Spleen (tissue), 7 donors: Measurements from ENCODE around the gene PTCD3.

Experiments used
- POLR2AphosphoS5 ChIP-seq, 3 donors: sonication (generic); formaldehyde crosslinking; IDR thresholded peaks; one replicate each; pipeline ENCODE4 v1.5.1; 2017; ENCODE audit warnings: antibody characterized with exemption in 3 of 3
- TF ChIP-seq, protein P1 (sequence below), 11 experiments: fragments of 200-600 bp in 7 of 11; fragments of 450-650 bp in 4 of 11; sonication (generic) in 4 of 11; IDR thresholded peaks in 8 of 11; conservative IDR thresholded peaks in 3 of 11; 1 replicate in 7 of 11; 2 replicates in 4 of 11; pipeline versions ENCODE4 v1.4.0 to v1.8.0; 2016 to 2021; ENCODE audit warnings: antibody characterized with exemption in 11 of 11, inconsistent platforms in 4 of 11, mild to moderate bottlenecking in 1 of 11
- donor health status: DM: no; HTN: no; CAD: no; lungs with moderate emphysema.
- donor health status: DM: no; HTN: no; CAD: no.
- donor health status: DM: no; HTN: no; CAD: no.

DNA sequence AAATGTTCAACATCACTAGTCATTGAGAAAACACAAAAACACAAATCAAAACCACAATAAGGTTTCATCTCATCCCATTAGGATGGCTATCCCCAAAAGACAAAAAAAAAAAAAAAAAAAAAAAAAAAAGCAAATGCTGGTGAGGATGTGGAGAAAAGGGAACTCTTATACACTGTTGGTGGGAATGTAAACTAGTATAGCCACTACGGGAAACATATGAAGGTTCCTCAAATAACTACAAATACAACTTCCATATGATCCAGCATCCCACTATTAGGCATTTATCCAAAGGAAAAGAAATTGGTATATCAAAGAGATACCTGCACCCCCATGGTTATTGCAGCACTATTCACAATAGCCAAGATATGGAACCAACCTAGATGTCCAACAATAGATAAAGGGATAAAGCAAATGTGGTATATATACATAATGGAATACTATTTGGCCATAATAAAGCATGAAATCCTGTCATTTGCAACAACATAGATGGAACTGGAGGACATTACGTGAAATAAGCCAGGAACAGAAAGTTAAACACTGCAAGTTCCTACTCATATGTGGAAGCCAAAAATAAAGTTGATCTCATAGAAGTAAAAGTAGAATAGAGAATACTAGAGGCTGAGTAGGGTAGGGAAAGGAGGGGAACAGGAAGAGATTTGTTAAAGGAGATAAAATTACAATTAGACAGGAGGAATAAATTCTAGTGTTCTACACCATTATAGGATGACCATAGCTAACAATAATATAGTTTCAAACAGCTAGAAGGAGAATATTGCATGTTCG is 8.7 kb upstream of the PTCD3 start:
- TF ChIP-seq, protein P1, sequence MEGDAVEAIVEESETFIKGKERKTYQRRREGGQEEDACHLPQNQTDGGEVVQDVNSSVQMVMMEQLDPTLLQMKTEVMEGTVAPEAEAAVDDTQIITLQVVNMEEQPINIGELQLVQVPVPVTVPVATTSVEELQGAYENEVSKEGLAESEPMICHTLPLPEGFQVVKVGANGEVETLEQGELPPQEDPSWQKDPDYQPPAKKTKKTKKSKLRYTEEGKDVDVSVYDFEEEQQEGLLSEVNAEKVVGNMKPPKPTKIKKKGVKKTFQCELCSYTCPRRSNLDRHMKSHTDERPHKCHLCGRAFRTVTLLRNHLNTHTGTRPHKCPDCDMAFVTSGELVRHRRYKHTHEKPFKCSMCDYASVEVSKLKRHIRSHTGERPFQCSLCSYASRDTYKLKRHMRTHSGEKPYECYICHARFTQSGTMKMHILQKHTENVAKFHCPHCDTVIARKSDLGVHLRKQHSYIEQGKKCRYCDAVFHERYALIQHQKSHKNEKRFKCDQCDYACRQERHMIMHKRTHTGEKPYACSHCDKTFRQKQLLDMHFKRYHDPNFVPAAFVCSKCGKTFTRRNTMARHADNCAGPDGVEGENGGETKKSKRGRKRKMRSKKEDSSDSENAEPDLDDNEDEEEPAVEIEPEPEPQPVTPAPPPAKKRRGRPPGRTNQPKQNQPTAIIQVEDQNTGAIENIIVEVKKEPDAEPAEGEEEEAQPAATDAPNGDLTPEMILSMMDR (IDR thresholded peaks at IDR 0.05 in 8 of 11, conservative IDR thresholded peaks at IDR 0.05 in 3 of 11) = no peak
- no peak for TF ChIP-seq POLR2AphosphoS5 (IDR thresholded peaks at IDR 0.05)
